GM21390 (cell line): ENCODE data around the gene STXBP5L.
"Not testable (repeated sequence)": the region's sequence is repeated elsewhere in the genome, so short reads cannot be mapped to it uniquely, and the experiment has no call there.

ENCODE experiments used
- ATAC-seq: cut with Tn5 transposase; IDR thresholded peaks from one replicate; pipeline ENCODE4 v1.9.1; 2021; ENCODE audit not compliant: unreplicated experiment

The STXBP5L gene

GRCh38 chr3:121414924-121415323 is 506.9 kb downstream of the STXBP5L start:
- no peak for ATAC-seq

GRCh38 chr3:121418182-121418581 is 510.2 kb downstream of the STXBP5L start:
- no peak for ATAC-seq

- no peak for ATAC-seq
Observed at GRCh38 chr3:121424549-121424948, 516.5 kb downstream of the STXBP5L start.

GRCh38 chr3:121430664-121431215 is 522.7 kb downstream of the STXBP5L start:
- ATAC-seq: no peak

GRCh38 chr3:121431726-121432517 is 523.9 kb downstream of the STXBP5L start:
- ATAC-seq: peak; percentile 93

- ATAC-seq: no peak
Observed at GRCh38 chr3:121436074-121436473, 528.1 kb downstream of the STXBP5L start.

- no peak for ATAC-seq
Observed at GRCh38 chr3:121436641-121437040, 528.6 kb downstream of the STXBP5L start.

GRCh38 chr3:121443456-121443855 is 535.5 kb downstream of the STXBP5L start:
- ATAC-seq: no peak

- not testable (repeated sequence) for ATAC-seq
Observed at GRCh38 chr3:121451752-121452151, 543.7 kb downstream of the STXBP5L start.

GRCh38 chr3:121462565-121462964 is 554.6 kb downstream of the STXBP5L start:
- ATAC-seq: no peak

GRCh38 chr3:121463745-121464144 is 555.7 kb downstream of the STXBP5L start:
- ATAC-seq: no peak

- no peak for ATAC-seq
Observed at GRCh38 chr3:121467085-121467484, 559.1 kb downstream of the STXBP5L start.

GRCh38 chr3:121473001-121473400 is 565.0 kb downstream of the STXBP5L start:
- no peak for ATAC-seq
